Neural progenitor cell (in vitro differentiated cells): ENCODE data around the gene FBXW11.

Experiments used
- EZH2 ChIP-seq: fragments of 200-600 bp; sonication (generic); IDR thresholded peaks from 2 replicates; pipeline ENCODE4 v1.6.1; 2017; ENCODE audit warnings: antibody characterized with exemption, mild to moderate bottlenecking, moderate library complexity
- EZH2phosphoT487 ChIP-seq: fragments of 200-600 bp; sonication (generic); IDR thresholded peaks from 2 replicates; pipeline ENCODE4 v1.6.1; 2017; ENCODE audit warnings: antibody characterized with exemption
- TF ChIP-seq, protein P1 (sequence below): fragments of 200-600 bp; sonication (generic); IDR thresholded peaks from 2 replicates; pipeline ENCODE4 v1.5.1; 2017; ENCODE audit warnings: antibody characterized with exemption, mild to moderate bottlenecking

DNA sequence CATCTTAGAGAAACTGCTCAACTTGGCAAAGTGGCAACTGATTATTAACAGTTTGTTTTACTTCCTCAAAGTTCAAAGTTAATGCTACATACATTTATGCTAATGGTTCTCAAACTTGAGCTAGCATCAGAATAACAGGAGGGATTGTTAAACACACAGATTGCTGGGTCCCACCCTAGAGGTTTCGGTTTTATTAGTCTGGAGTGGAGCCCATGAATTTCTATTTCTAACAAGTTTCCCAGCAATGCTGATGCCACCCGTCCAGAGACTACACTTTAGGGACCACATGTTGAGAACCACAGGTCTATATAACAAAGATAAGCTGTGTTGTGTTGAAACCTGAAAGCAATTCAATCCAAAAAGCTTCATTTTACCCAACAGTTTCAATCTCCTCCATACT lies 95.3 kb downstream of the FBXW11 start:
- TF ChIP-seq, protein P1, sequence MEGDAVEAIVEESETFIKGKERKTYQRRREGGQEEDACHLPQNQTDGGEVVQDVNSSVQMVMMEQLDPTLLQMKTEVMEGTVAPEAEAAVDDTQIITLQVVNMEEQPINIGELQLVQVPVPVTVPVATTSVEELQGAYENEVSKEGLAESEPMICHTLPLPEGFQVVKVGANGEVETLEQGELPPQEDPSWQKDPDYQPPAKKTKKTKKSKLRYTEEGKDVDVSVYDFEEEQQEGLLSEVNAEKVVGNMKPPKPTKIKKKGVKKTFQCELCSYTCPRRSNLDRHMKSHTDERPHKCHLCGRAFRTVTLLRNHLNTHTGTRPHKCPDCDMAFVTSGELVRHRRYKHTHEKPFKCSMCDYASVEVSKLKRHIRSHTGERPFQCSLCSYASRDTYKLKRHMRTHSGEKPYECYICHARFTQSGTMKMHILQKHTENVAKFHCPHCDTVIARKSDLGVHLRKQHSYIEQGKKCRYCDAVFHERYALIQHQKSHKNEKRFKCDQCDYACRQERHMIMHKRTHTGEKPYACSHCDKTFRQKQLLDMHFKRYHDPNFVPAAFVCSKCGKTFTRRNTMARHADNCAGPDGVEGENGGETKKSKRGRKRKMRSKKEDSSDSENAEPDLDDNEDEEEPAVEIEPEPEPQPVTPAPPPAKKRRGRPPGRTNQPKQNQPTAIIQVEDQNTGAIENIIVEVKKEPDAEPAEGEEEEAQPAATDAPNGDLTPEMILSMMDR: no peak
- TF ChIP-seq EZH2: no peak
- no peak for TF ChIP-seq EZH2phosphoT487
